ENCODE data around the gene TECTB.

The TECTB gene

GRCh38 chr10:112271982-112272381 is 11.2 kb upstream of the TECTB start:
- no peak for TF ChIP-seq CTCF (IDR thresholded peaks at IDR 0.05; ENCODE audit: low read depth, low read length)
- peak; percentile 72 for DNase-seq (ENCODE audit: extremely low read depth, low read depth)

- no peak for DNase-seq (ENCODE audit: extremely low read depth, low read depth)
- TF ChIP-seq CTCF (IDR thresholded peaks at IDR 0.05; ENCODE audit: low read depth, low read length) = no peak
Measured at GRCh38 chr10:112274831-112275230, 8.4 kb upstream of the TECTB start.

- no peak for TF ChIP-seq CTCF (IDR thresholded peaks at IDR 0.05; ENCODE audit: low read depth, low read length)
- no peak for DNase-seq (ENCODE audit: extremely low read depth, low read depth)
Measured at GRCh38 chr10:112275512-112276245, 7.5 kb upstream of the TECTB start.

- TF ChIP-seq CTCF (IDR thresholded peaks at IDR 0.05; ENCODE audit: low read depth, low read length) = no peak
- DNase-seq (ENCODE audit: extremely low read depth, low read depth) = no peak
Measured at GRCh38 chr10:112278871-112279270, 4.3 kb upstream of the TECTB start.

- no peak for DNase-seq (ENCODE audit: extremely low read depth, low read depth)
Measured at GRCh38 chr10:112279433-112279832, 3.8 kb upstream of the TECTB start.

GRCh38 chr10:112280205-112280921 is 2.8 kb upstream of the TECTB start:
- no peak for DNase-seq (ENCODE audit: extremely low read depth, low read depth)
- no peak for TF ChIP-seq CTCF (IDR thresholded peaks at IDR 0.05; ENCODE audit: low read depth, low read length)

More at GRCh38 chr10:112279433-112279832, 3.8 kb upstream of the TECTB start:
- no peak for TF ChIP-seq CTCF (IDR thresholded peaks at IDR 0.05; ENCODE audit: low read depth, low read length)

- TF ChIP-seq CTCF (IDR thresholded peaks at IDR 0.05; ENCODE audit: low read depth, low read length) = no peak
Measured at GRCh38 chr10:112282086-112282485, 1.1 kb upstream of the TECTB start.

More at GRCh38 chr10:112282086-112282485, 1.1 kb upstream of the TECTB start:
- DNase-seq (ENCODE audit: extremely low read depth, low read depth) = no peak
